GM12878 (cell line): ENCODE measurements around the gene ADAMTS3. TPM values are rescaled to one million over a fixed set of nuclear protein-coding genes. Genes with fewer than 3 reads are reported as not detected.

ENCODE experiments used
- ATAC-seq: fragments of 200-7000 bp; cut with Tn5 transposase; 3 replicates; pipeline ENCODE4 v1.9.1; 2020; ENCODE audit warnings: mild to moderate bottlenecking, moderate library complexity
- BruUV-seq: library from RNA; stranded (reverse); fragments of 400-500 nt; replicated peaks from 2 replicates; lab custom pipeline; 2021; lab: Mats Ljungman, UMichigan
- CTCF ChIA-PET: fragments of 300-600 bp; sonication (Branson Sonifier 250); formaldehyde crosslinking; extraction: SDS; loops from one replicate; lab custom pipeline; 2021; ENCODE audit warnings: inconsistent platforms; lab: Yijun Ruan, JAX
- POLR2A ChIA-PET: fragments of 350-600 bp; formaldehyde crosslinking; extraction: SDS; loops from one replicate; lab custom pipeline; 2021; ENCODE audit warnings: inconsistent platforms; lab: Charles Lee
- RAD21 ChIA-PET: fragments of 300-600 bp; sonication (Branson Sonifier 250); formaldehyde crosslinking; loops from one replicate; lab custom pipeline; 2023; ENCODE audit warnings: antibody characterized with exemption; ENCODE audit not compliant: unreplicated experiment; lab: Charles Lee
- SMC1A ChIA-PET: fragments of 300-600 bp; sonication (Branson Sonifier 250); formaldehyde crosslinking; loops from one replicate; lab custom pipeline; 2023; ENCODE audit not compliant: unreplicated experiment, uncharacterized antibody; lab: Charles Lee
- DNase-seq: peaks from one replicate; pipeline ENCODE4 v3.0.0-alpha.2; 2011; ENCODE audit warnings: low read depth, low spot score
- FAIRE-seq: peaks from 3 replicates; lab custom pipeline; 2011; peaks lifted over from hg19 to GRCh38; lab: Jason Lieb, UNC
- H2AFZ ChIP-seq: 2 replicates; pipeline ENCODE4 v1.6.0; 2011; ENCODE audit warnings: low read depth, low read length, control low read depth; ENCODE audit not compliant: control insufficient read depth
- H3K27ac ChIP-seq: 2 replicates; pipeline ENCODE4 v1.5.1; 2011; ENCODE audit warnings: control low read depth; ENCODE audit not compliant: control insufficient read depth, insufficient read depth
- H3K27me3 ChIP-seq, 2 experiments: replicated peaks in 1 of 2; 2 replicates each; pipeline versions ENCODE4 v1.6.0 to v1.6.1; 2011; ENCODE audit warnings: low read length in 1 of 2; ENCODE audit not compliant: control insufficient read depth in 2 of 2, insufficient read depth in 2 of 2
- H3K36me3 ChIP-seq, 2 experiments: 2 replicates each; pipeline ENCODE4 v1.5.1; 2011; ENCODE audit warnings: low read length in 1 of 2; ENCODE audit not compliant: control insufficient read depth in 2 of 2, insufficient read depth in 2 of 2
- H3K4me1 ChIP-seq: 2 replicates; pipeline ENCODE4 v1.6.1; 2011; ENCODE audit warnings: mild to moderate bottlenecking, low read length, moderate library complexity, mixed read lengths; ENCODE audit not compliant: control insufficient read depth, insufficient read depth
- H3K4me2 ChIP-seq: 2 replicates; pipeline ENCODE4 v1.6.0; 2011; ENCODE audit warnings: control low read depth; ENCODE audit not compliant: control insufficient read depth, insufficient read depth
- H3K4me3 ChIP-seq: fragments of 200-600 bp; sonication (generic); 2 replicates; pipeline ENCODE4 v1.5.1; 2016
- H3K79me2 ChIP-seq: 2 replicates; pipeline ENCODE4 v1.6.0; 2011; ENCODE audit warnings: low read length; ENCODE audit not compliant: control insufficient read depth, insufficient read depth
- H3K9ac ChIP-seq: 2 replicates; pipeline ENCODE4 v1.8.0; 2011; ENCODE audit warnings: low read length, control low read depth, mixed read lengths; ENCODE audit not compliant: control insufficient read depth, insufficient read depth
- H3K9me3 ChIP-seq: replicated peaks from 3 replicates; pipeline ENCODE4 v1.5.1; 2011; ENCODE audit warnings: mild to moderate bottlenecking, low read length; ENCODE audit not compliant: control insufficient read depth, insufficient read depth
- H4K20me1 ChIP-seq: 2 replicates; pipeline ENCODE4 v1.6.0; 2011; ENCODE audit not compliant: control insufficient read depth, insufficient read depth
- BCL11A ChIP-seq: IDR thresholded peaks from 2 replicates; pipeline ENCODE4 v1.6.1; 2011; ENCODE audit warnings: low read depth, low read length
- CEBPB ChIP-seq, 2 experiments: fragments of 150-350 bp in 1 of 2; IDR thresholded peaks; 2 replicates each; pipeline ENCODE4 v1.6.1; 2012 to 2014; ENCODE audit warnings: low read depth in 2 of 2, low read length in 2 of 2, borderline replicate concordance in 1 of 2, inconsistent platforms in 1 of 2
- CHD1 ChIP-seq: IDR thresholded peaks from 2 replicates; pipeline ENCODE4 v1.6.1; 2012; ENCODE audit warnings: low read depth, low read length, improper control_type of control experiment
- EED ChIP-seq: sonication (generic); IDR thresholded peaks from 2 replicates; pipeline ENCODE4 v1.6.1; 2016; ENCODE audit warnings: antibody characterized with exemption, low read depth
- EP300 ChIP-seq, 2 experiments: fragments of 150-350 bp in 1 of 2; IDR thresholded peaks; 2 replicates each; pipeline ENCODE4 v1.6.1; 2011 to 2012; ENCODE audit warnings: low read depth in 2 of 2, low read length in 2 of 2, borderline replicate concordance in 1 of 2, improper control_type of control experiment in 1 of 2, inconsistent platforms in 1 of 2; ENCODE audit not compliant: control insufficient read depth in 1 of 2
- HCFC1 ChIP-seq: fragments of 150-350 bp; IDR thresholded peaks from 2 replicates; pipeline ENCODE4 v1.6.1; 2014; ENCODE audit warnings: low read length
- IKZF1 ChIP-seq: fragments of 450-650 bp; conservative IDR thresholded peaks from 2 replicates; pipeline ENCODE4 v1.6.1; 2017; ENCODE audit warnings: antibody characterized with exemption, mild to moderate bottlenecking
- JUND ChIP-seq: IDR thresholded peaks from 2 replicates; pipeline ENCODE4 v1.6.1; 2012; ENCODE audit warnings: low read depth, mild to moderate bottlenecking, low read length, improper control_type of control experiment, moderate library complexity
- NFIC ChIP-seq: IDR thresholded peaks from 2 replicates; pipeline ENCODE4 v1.6.1; 2012; ENCODE audit warnings: low read depth, mild to moderate bottlenecking, inconsistent platforms, low read length, moderate library complexity
- POLR2A ChIP-seq: IDR thresholded peaks from 2 replicates; pipeline ENCODE4 v1.6.1; 2011; ENCODE audit warnings: low read depth, mild to moderate bottlenecking, low read length
- RAD21 ChIP-seq: IDR thresholded peaks from 2 replicates; pipeline ENCODE4 v1.6.1; 2011; ENCODE audit warnings: mild to moderate bottlenecking, low read depth, low read length, moderate library complexity; ENCODE audit not compliant: insufficient read depth
- RAD51 ChIP-seq: fragments of 450-650 bp; IDR thresholded peaks from 2 replicates; pipeline ENCODE4 v1.6.1; 2016; ENCODE audit warnings: moderate library complexity, mild to moderate bottlenecking, inconsistent platforms
- RBBP5 ChIP-seq: fragments of 200-600 bp; sonication (generic); conservative IDR thresholded peaks from 2 replicates; pipeline ENCODE4 v1.6.1; 2016
- SMAD1 ChIP-seq: fragments of 450-650 bp; IDR thresholded peaks from 2 replicates; pipeline ENCODE4 v1.6.1; 2018; ENCODE audit warnings: mild to moderate bottlenecking, low read depth; ENCODE audit not compliant: partially characterized antibody
- STAT1 ChIP-seq: fragments of 450-650 bp; conservative IDR thresholded peaks from 2 replicates; pipeline ENCODE4 v1.6.1; 2014; ENCODE audit warnings: antibody characterized with exemption, mild to moderate bottlenecking
- YBX1 ChIP-seq: fragments of 450-650 bp; IDR thresholded peaks from 2 replicates; pipeline ENCODE4 v1.6.1; 2016; ENCODE audit warnings: antibody characterized with exemption
- YY1 ChIP-seq: IDR thresholded peaks from 2 replicates; pipeline ENCODE4 v1.6.1; 2011; ENCODE audit warnings: low read depth, mild to moderate bottlenecking, low read length
- ZNF207 ChIP-seq: fragments of 450-650 bp; IDR thresholded peaks from 2 replicates; pipeline ENCODE4 v1.6.1; 2014; ENCODE audit warnings: antibody characterized with exemption, mild to moderate bottlenecking, borderline replicate concordance
- ZNF217 ChIP-seq: fragments of 450-650 bp; IDR thresholded peaks from 2 replicates; pipeline ENCODE4 v1.6.1; 2017; ENCODE audit warnings: antibody characterized with exemption, mild to moderate bottlenecking
- WGBS: methylation state at CpG from one replicate; pipeline ENCODE4 v1.1.6; 2016; ENCODE audit warnings: low lambda C conversion rate; ENCODE audit not compliant: insufficient replicate concordance, insufficient coverage; ENCODE audit errors: missing lambda C conversion rate; 5-methylcytosine and 5-hydroxymethylcytosine counted together
- in situ Hi-C: fragments of 300-500 bp; cut with MboI; formaldehyde crosslinking; loops from 9 replicates; pipeline ENCODE4 v1.14.3; 2018; ENCODE audit warnings: mixed read lengths
- intact Hi-C: fragments of 100-400 bp; cut with micrococcal nuclease; formaldehyde crosslinking; loops from one replicate; pipeline ENCODE4 v1.14.2; 2022; ENCODE audit not compliant: unreplicated experiment
- polyA plus RNA-seq, 11 experiments: library from polyadenylated mRNA; depleted of rRNA in 4 of 11; unstranded in 6 of 11; stranded (reverse) in 5 of 11; fragments of >200 nt; fragmentation: Nextera tagmentation in 4 of 11; fragmentation: Illumina TruSeq in 1 of 11; extraction: Ambion mirVana in 4 of 11; extraction: Trizol in 1 of 11; gene quantifications; 1 replicate in 1 of 11; 2 replicates in 10 of 11; pipeline versions ENCODE4 v1.2.1 to v1.2.3, GENCODE V29; 2011 to 2016; ENCODE audit warnings: inconsistent platforms in 2 of 11, missing spikeins in 2 of 11, low read depth in 1 of 11
- total RNA-seq, 4 experiments: library from RNA; depleted of rRNA in 3 of 4; stranded (reverse); fragments of >200 nt in 3 of 4; fragmentation: Illumina TruSeq in 1 of 4; extraction: Trizol in 1 of 4; gene quantifications; 2 replicates each; pipeline versions ENCODE4 v1.2.1 to v1.2.3, GENCODE V29; 2013 to 2021
- TF ChIP-seq, protein P1 (sequence below): fragments of 450-650 bp; formaldehyde crosslinking; IDR thresholded peaks from 2 replicates; pipeline ENCODE4 v1.4.0; 2020; ENCODE audit warnings: mild to moderate bottlenecking, moderate library complexity

ADAMTS3 gene
- total and polyA plus RNA-seq, 10 of the 15 experiments (the other 5 are each of a cell fraction or from before 2014, with no cell fraction given): under 0.01 to 0.07 (median 0.02) TPM; not detected in 6

GRCh38 chr4:72358483-72358882, 210.5 kb downstream of the ADAMTS3 start (continued):
- TF ChIP-seq, protein P1, sequence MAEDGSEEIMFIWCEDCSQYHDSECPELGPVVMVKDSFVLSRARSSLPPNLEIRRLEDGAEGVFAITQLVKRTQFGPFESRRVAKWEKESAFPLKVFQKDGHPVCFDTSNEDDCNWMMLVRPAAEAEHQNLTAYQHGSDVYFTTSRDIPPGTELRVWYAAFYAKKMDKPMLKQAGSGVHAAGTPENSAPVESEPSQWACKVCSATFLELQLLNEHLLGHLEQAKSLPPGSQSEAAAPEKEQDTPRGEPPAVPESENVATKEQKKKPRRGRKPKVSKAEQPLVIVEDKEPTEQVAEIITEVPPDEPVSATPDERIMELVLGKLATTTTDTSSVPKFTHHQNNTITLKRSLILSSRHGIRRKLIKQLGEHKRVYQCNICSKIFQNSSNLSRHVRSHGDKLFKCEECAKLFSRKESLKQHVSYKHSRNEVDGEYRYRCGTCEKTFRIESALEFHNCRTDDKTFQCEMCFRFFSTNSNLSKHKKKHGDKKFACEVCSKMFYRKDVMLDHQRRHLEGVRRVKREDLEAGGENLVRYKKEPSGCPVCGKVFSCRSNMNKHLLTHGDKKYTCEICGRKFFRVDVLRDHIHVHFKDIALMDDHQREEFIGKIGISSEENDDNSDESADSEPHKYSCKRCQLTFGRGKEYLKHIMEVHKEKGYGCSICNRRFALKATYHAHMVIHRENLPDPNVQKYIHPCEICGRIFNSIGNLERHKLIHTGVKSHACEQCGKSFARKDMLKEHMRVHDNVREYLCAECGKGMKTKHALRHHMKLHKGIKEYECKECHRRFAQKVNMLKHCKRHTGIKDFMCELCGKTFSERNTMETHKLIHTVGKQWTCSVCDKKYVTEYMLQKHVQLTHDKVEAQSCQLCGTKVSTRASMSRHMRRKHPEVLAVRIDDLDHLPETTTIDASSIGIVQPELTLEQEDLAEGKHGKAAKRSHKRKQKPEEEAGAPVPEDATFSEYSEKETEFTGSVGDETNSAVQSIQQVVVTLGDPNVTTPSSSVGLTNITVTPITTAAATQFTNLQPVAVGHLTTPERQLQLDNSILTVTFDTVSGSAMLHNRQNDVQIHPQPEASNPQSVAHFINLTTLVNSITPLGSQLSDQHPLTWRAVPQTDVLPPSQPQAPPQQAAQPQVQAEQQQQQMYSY: no peak
- no peak for TF ChIP-seq RAD51

DNA sequence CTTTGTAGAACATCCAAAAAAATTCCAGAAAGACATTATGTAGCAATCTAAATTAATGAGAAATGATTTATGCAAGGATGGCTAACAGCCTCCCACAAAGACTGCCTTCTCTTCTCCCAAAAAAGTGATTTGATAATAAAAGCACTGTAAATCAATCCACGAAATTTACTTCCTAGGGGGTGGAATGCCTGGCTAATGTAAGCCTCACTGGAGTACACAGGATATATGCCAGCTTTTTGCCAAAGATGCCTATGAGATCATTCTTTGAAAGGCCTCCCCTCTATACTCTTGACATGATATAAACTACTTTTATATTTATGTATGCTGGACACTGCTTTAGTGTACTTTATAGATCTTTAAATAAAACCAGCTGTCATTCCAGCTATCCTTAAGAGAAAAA, 211.1 kb downstream of the ADAMTS3 start:
- no peak for FAIRE-seq
- ChIA-PET RAD21 (no interaction called here), POLR2A (no interaction called here), CTCF (interaction anchor here (0.6 kb wide), 1 partner anchor 21 kb away, joined by 3 read pairs; no protein-coding TSS in a partner anchor), SMC1A (no interaction called here)
- H3K36me3 ChIP-seq: no peaks in the 10 kb centered on the region
- H3K79me2 ChIP-seq: no peaks in the 10 kb centered on the region
- in situ Hi-C loops: no loop called here
- H3K27me3 ChIP-seq: no peaks in the 10 kb centered on the region
- H3K9me3 ChIP-seq: no peaks in the 10 kb centered on the region
- TF ChIP-seq EP300 (IDR thresholded peaks at IDR 0.05; ENCODE audit: borderline replicate concordance in 1 of 2, control insufficient read depth in 1 of 2, low read depth in 2 of 2, low read length in 2 of 2) (no peak), NFIC (no peak), JUND (no peak), HCFC1 (no peak), CHD1 (no peak), CEBPB (IDR thresholded peaks at IDR 0.05; ENCODE audit: borderline replicate concordance in 1 of 2, low read depth in 2 of 2, low read length in 2 of 2) (no peak), STAT1 (no peak), IKZF1 (no peak), ZNF207 (no peak), ZNF217 (no peak), EED (no peak), YY1 (no peak), POLR2A (no peak), SMAD1 (no peak), RBBP5 (no peak), BCL11A (no peak), YBX1 (no peak), RAD21 (no peak)
- no peak overlapping the region for H3K27ac ChIP-seq
- no TSS peak for BruUV-seq
- no peaks in the 10 kb centered on the region for H4K20me1 ChIP-seq
- intact Hi-C loops: no loop called here
- no peak overlapping the region for H3K9ac ChIP-seq
- ATAC-seq: no peak
- no peak overlapping the region for H2AFZ ChIP-seq
- H3K4me1 ChIP-seq: no peaks in the 10 kb centered on the region
- DNase-seq: no peak
- no peak overlapping the region for H3K4me3 ChIP-seq
- H3K4me2 ChIP-seq: no peak overlapping the region
- 0% methylated on average over 1 of the region's 1 CpG for WGBS
